Measurements from ENCODE around the gene EVC2. TPM values are rescaled to one million over a fixed set of nuclear protein-coding genes. Genes with fewer than 3 reads are reported as not detected.

The EVC2 gene
- total and polyA plus RNA-seq, 2 of the 13 experiments (the other 11 are each of a cell fraction or from before 2014, with no cell fraction given): not detected

DNA sequence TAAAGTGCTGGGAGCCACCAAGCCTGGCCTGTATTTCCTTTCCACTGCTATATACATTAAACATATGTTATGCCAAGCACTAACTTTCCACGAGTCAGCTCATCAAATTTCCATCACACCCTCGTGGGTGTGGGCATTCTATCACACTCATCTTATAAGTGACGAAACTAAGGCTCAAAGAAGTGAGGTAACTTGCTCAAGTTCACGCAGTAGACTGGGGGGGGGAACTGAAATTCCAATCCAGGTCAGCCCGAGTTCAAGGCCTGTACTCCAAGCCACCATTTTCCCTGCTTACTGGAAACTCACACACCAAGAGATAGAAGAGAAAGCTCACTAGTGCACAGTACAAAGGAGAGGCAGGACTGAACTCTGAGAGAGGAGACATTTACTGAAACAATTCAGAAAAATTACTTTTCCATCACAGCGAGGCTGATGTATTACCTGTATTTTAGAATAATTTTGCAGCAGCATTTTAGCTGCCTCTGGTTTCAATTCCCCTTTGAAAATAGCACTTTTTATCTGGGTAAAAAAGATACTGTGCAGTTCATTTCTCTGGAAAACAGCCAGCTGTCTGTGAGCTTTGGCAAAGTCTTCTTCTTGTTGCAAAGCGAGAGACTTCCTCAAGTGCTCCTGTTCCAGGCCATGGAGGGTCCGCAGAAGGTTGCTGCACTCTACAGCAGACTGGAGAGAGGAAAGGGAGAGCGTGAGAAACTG lies 76.8 kb downstream of the EVC2 start:
- no peak for FAIRE-seq
- CTCF ChIA-PET (ENCODE audit: low intra/inter-chr PET ratio, low total read pairs): no interaction called here
- Histone ChIP-seq H3K4me3 (replicated peaks in 1 of 3; ENCODE audit: insufficient read depth in 1 of 3, low read depth in 2 of 3, low read length in 3 of 3) (no peak overlapping the region), H3K4me2 (ENCODE audit: low read depth, low read length) (no peak overlapping the region), H3K9ac (ENCODE audit: insufficient read depth, low read depth, low read length) (no peak overlapping the region), H3K79me2 (ENCODE audit: insufficient read depth, low read length) (no peaks in the 10 kb centered on the region), H2AFZ (ENCODE audit: low read length) (no peak overlapping the region), H3K36me3 (replicated peaks in 1 of 2; ENCODE audit: control insufficient read depth in 1 of 2, insufficient read depth in 2 of 2, low read length in 2 of 2) (no peaks in the 10 kb centered on the region), H3K27me3 (ENCODE audit: control insufficient read depth in 1 of 2, insufficient read depth in 2 of 2, low read length in 2 of 2) (no peaks in the 10 kb centered on the region; a peak in 1 of 5 replicates), H3K4me1 (ENCODE audit: insufficient read depth, low read length) (no peaks in the 10 kb centered on the region), H3K27ac (ENCODE audit: extremely low read length, insufficient read depth, low read length) (no peak overlapping the region), H3K9me3 (ENCODE audit: low read length) (no peaks in the 10 kb centered on the region), H4K20me1 (ENCODE audit: insufficient read depth, low read length) (no peaks in the 10 kb centered on the region)
- no peak for TF ChIP-seq GPN1 (CRISPR knock-in tag; IDR thresholded peaks at IDR 0.05; ENCODE audit: borderline replicate concordance)
- no peak for TF ChIP-seq CBX5 (CRISPR knock-in tag; IDR thresholded peaks at IDR 0.05; ENCODE audit: borderline replicate concordance)
- no peak for DNase-seq (ENCODE audit: low spot score)
- intact Hi-C loops (cut with micrococcal nuclease; ENCODE audit: unreplicated experiment) (no loop called here), in situ Hi-C loops (cut with HindIII; ENCODE audit: extremely low pct_ligation_motif_present, low pct_unique_long_range_greater_than_20kb) (no loop called here)
- no TSS peak for BruUV-seq (replicated peaks)
- ATAC-seq: no peak
- POLR2A ChIA-PET: no interaction called here
- WGBS (ENCODE audit: low lambda C conversion rate): 16% methylated on average over 9 of the region's 9 CpGs

DNA sequence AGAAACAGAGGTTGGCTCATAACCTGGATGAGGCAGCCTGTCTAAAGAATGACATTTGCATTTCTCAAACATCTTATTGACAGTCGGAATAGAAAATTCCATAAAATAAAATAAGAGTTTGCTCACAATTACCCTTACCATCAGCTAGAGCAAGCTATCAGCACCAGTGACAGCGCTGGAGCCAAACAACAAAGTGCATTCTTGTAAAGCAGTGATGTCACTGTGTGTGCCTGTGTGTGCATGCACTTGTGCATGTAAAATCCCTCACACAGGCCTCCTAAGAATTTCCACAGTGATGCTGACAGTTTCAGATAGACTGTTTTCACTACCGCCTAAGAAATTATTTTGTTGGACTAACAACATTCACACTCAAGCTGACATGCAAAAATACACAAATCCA lies 77.6 kb downstream of the EVC2 start:
- Histone ChIP-seq H4K20me1 (ENCODE audit: insufficient read depth, low read length) (no peaks in the 10 kb centered on the region), H3K9ac (ENCODE audit: insufficient read depth, low read depth, low read length) (no peak overlapping the region), H3K27ac (ENCODE audit: extremely low read length, insufficient read depth, low read length) (no peak overlapping the region), H3K9me3 (ENCODE audit: low read length) (no peaks in the 10 kb centered on the region), H3K4me2 (ENCODE audit: low read depth, low read length) (no peak overlapping the region), H3K4me1 (ENCODE audit: insufficient read depth, low read length) (no peaks in the 10 kb centered on the region), H3K36me3 (replicated peaks in 1 of 2; ENCODE audit: control insufficient read depth in 1 of 2, insufficient read depth in 2 of 2, low read length in 2 of 2) (no peaks in the 10 kb centered on the region), H3K27me3 (ENCODE audit: control insufficient read depth in 1 of 2, insufficient read depth in 2 of 2, low read length in 2 of 2) (no peaks in the 10 kb centered on the region; a peak in 1 of 5 replicates), H2AFZ (ENCODE audit: low read length) (no peak overlapping the region), H3K79me2 (ENCODE audit: insufficient read depth, low read length) (no peaks in the 10 kb centered on the region), H3K4me3 (replicated peaks in 1 of 3; ENCODE audit: insufficient read depth in 1 of 3, low read depth in 2 of 3, low read length in 3 of 3) (no peak overlapping the region)
- intact Hi-C loops (cut with micrococcal nuclease; ENCODE audit: unreplicated experiment) (no loop called here), in situ Hi-C loops (cut with HindIII; ENCODE audit: extremely low pct_ligation_motif_present, low pct_unique_long_range_greater_than_20kb) (no loop called here)
- TF ChIP-seq IKZF1 (IDR thresholded peaks at IDR 0.05): no peak
- DNase-seq (ENCODE audit: low spot score) (no peak), FAIRE-seq (no peak), ATAC-seq (no peak)
- POLR2A ChIA-PET: no interaction called here
- WGBS (ENCODE audit: low lambda C conversion rate): 29% methylated on average over 3 of the region's 3 CpGs
- CTCF ChIA-PET (ENCODE audit: low intra/inter-chr PET ratio, low total read pairs): no interaction called here
- BruUV-seq (replicated peaks): no TSS peak
